GM15510 (cell line): ENCODE results near the gene EGFL8.

Experiments
- POLR2A ChIP-seq: IDR thresholded peaks from 3 replicates; pipeline ENCODE4 v1.6.1; 2011; ENCODE audit warnings: borderline replicate concordance; ENCODE audit not compliant: insufficient read length; ENCODE audit errors: extremely low read depth

EGFL8 gene

GRCh38 chr6:32210191-32210601 lies 45.8 kb downstream of the EGFL8 start:
- no peak for TF ChIP-seq POLR2A

GRCh38 chr6:32212076-32212760 lies 47.8 kb downstream of the EGFL8 start:
- TF ChIP-seq POLR2A: no peak

GRCh38 chr6:32213649-32214048 lies 49.3 kb downstream of the EGFL8 start:
- no peak for TF ChIP-seq POLR2A

GRCh38 chr6:32214126-32214525 lies 49.7 kb downstream of the EGFL8 start:
- TF ChIP-seq POLR2A: no peak

GRCh38 chr6:32215617-32216016 lies 51.2 kb downstream of the EGFL8 start:
- no peak for TF ChIP-seq POLR2A

GRCh38 chr6:32216285-32216684 lies 51.9 kb downstream of the EGFL8 start:
- no peak for TF ChIP-seq POLR2A

- no peak for TF ChIP-seq POLR2A
Measured at GRCh38 chr6:32216998-32217397, 52.6 kb downstream of the EGFL8 start.
